Hepatocyte (in vitro differentiated cells): ENCODE measurements around the gene EXOSC6. TPM values are rescaled to one million over a fixed set of nuclear protein-coding genes. Genes with fewer than 3 reads are reported as not detected.
"Not testable (repeated sequence)": the region's sequence is repeated elsewhere in the genome, so short reads cannot be mapped to it uniquely, and the experiment has no call there.

Experiments used
- DNase-seq: peaks from one replicate; pipeline ENCODE4 v3.0.0-alpha.2; 2016; ENCODE audit warnings: low spot score
- H2AFZ ChIP-seq: fragments of 200-600 bp; sonication (generic); 2 replicates; pipeline ENCODE4 v1.6.0; 2016; ENCODE audit warnings: antibody characterized with exemption, mild to moderate bottlenecking
- H3K27ac ChIP-seq: fragments of 200-600 bp; sonication (generic); 2 replicates; pipeline ENCODE4 v1.5.1; 2016; ENCODE audit warnings: mild to moderate bottlenecking
- H3K27me3 ChIP-seq: fragments of 200-600 bp; sonication (generic); 2 replicates; pipeline ENCODE4 v1.6.1; 2016
- H3K36me3 ChIP-seq: fragments of 200-600 bp; sonication (generic); replicated peaks from 2 replicates; pipeline ENCODE4 v1.5.1; 2016; ENCODE audit warnings: low read depth; ENCODE audit not compliant: insufficient read depth
- H3K4me1 ChIP-seq: fragments of 200-600 bp; sonication (generic); 2 replicates; pipeline ENCODE4 v1.5.1; 2016; ENCODE audit warnings: mild to moderate bottlenecking, moderate library complexity; ENCODE audit not compliant: insufficient read depth
- H3K4me2 ChIP-seq: fragments of 200-600 bp; sonication (generic); 2 replicates; pipeline ENCODE4 v1.6.0; 2016
- H3K4me3 ChIP-seq: fragments of 200-600 bp; sonication (generic); 2 replicates; pipeline ENCODE4 v1.5.1; 2016; ENCODE audit warnings: mild to moderate bottlenecking
- H3K79me2 ChIP-seq: fragments of 200-600 bp; sonication (generic); 2 replicates; pipeline ENCODE4 v1.6.0; 2017; ENCODE audit warnings: mild to moderate bottlenecking
- H3K9me2 ChIP-seq: fragments of 200-600 bp; sonication (generic); replicated peaks from 2 replicates; pipeline ENCODE4 v1.6.0; 2017; ENCODE audit warnings: mild to moderate bottlenecking; ENCODE audit not compliant: insufficient read depth
- H3K9me3 ChIP-seq: fragments of 200-600 bp; sonication (generic); 2 replicates; pipeline ENCODE4 v1.5.1; 2016; ENCODE audit warnings: low read depth, mild to moderate bottlenecking
- H4K20me1 ChIP-seq: fragments of 200-600 bp; sonication (generic); 2 replicates; pipeline ENCODE4 v1.6.0; 2016; ENCODE audit warnings: mild to moderate bottlenecking; ENCODE audit not compliant: insufficient read depth, poor library complexity, severe bottlenecking
- CTCF ChIP-seq: fragments of 200-600 bp; sonication (generic); IDR thresholded peaks from 2 replicates; pipeline ENCODE4 v1.5.1; 2016; ENCODE audit warnings: antibody characterized with exemption, mild to moderate bottlenecking; ENCODE audit not compliant: poor library complexity
- EZH2 ChIP-seq: fragments of 200-600 bp; sonication (generic); IDR thresholded peaks from 2 replicates; pipeline ENCODE4 v1.6.1; 2016; ENCODE audit warnings: antibody characterized with exemption, mild to moderate bottlenecking, borderline replicate concordance
- EZH2phosphoT487 ChIP-seq: fragments of 200-600 bp; sonication (generic); IDR thresholded peaks from one replicate; pipeline ENCODE4 v1.6.1; 2018; ENCODE audit warnings: antibody characterized with exemption, mild to moderate bottlenecking, low read depth, moderate library complexity; ENCODE audit not compliant: unreplicated experiment, severe bottlenecking
- WGBS: methylation state at CpG from one replicate; pipeline ENCODE4 v1.1.6; 2016; ENCODE audit warnings: low lambda C conversion rate; ENCODE audit errors: missing lambda C conversion rate; 5-methylcytosine and 5-hydroxymethylcytosine counted together
- polyA plus RNA-seq: library from polyadenylated mRNA; unstranded; fragments of >200 nt; fragmentation: Nextera tagmentation; extraction: Ambion mirVana; gene quantifications from 2 replicates; pipeline ENCODE4 v1.2.1, GENCODE V29; 2016
- total RNA-seq: library from RNA; depleted of rRNA; stranded (reverse); fragments of >200 nt; gene quantifications from 2 replicates; pipeline ENCODE4 v1.2.3, GENCODE V29; 2014

The EXOSC6 gene
- total and polyA plus RNA-seq, 2 experiments from 2014 or later, result 21.4 to 28.7 TPM

GRCh38 chr16:70295634-70296033 lies 43.9 kb upstream of the EXOSC6 start:
- Histone ChIP-seq H3K36me3 (no peaks in the 10 kb centered on the region), H3K4me3 (no peak overlapping the region), H3K9me3 (no peaks in the 10 kb centered on the region), H2AFZ (no peak overlapping the region), H4K20me1 (no peaks in the 10 kb centered on the region), H3K27ac (no peak overlapping the region), H3K9me2 (no peaks in the 10 kb centered on the region), H3K27me3 (no peaks in the 10 kb centered on the region), H3K4me2 (no peak overlapping the region), H3K4me1 (peaks cover 4% of the 10 kb centered on the region), H3K79me2 (peaks cover 11% of the 10 kb centered on the region)
- no peak for TF ChIP-seq EZH2
- no peak for TF ChIP-seq EZH2phosphoT487
- no peak for TF ChIP-seq CTCF
- no peak for DNase-seq

- Histone ChIP-seq H3K9me2 (no peaks in the 10 kb centered on the region), H3K4me3 (no peak overlapping the region), H3K36me3 (no peaks in the 10 kb centered on the region), H3K27me3 (no peaks in the 10 kb centered on the region), H3K4me1 (peaks cover 9% of the 10 kb centered on the region), H3K79me2 (peaks cover 4% of the 10 kb centered on the region), H2AFZ (no peak overlapping the region), H3K27ac (no peak overlapping the region), H3K9me3 (no peaks in the 10 kb centered on the region), H4K20me1 (no peaks in the 10 kb centered on the region), H3K4me2 (no peak overlapping the region)
- no peak for DNase-seq
- TF ChIP-seq EZH2phosphoT487 (no peak), CTCF (no peak), EZH2 (no peak)
- 95% methylated on average over 28 of the region's 28 CpGs for WGBS
These were observed 42.8 kb upstream of the EXOSC6 start for GRCh38 chr16:70294385-70295025.

- not testable (repeated sequence) for H3K4me3 ChIP-seq, H2AFZ ChIP-seq, H3K27me3 ChIP-seq, H3K4me1 ChIP-seq, DNase-seq, H3K9me2 ChIP-seq, H3K27ac ChIP-seq, H3K9me3 ChIP-seq, H3K4me2 ChIP-seq, H3K36me3 ChIP-seq, H4K20me1 ChIP-seq
- WGBS, result 97% methylated on average over 11 of the region's 11 CpGs
- peaks cover 23% of the 10 kb centered on the region for H3K79me2 ChIP-seq
These were observed 40.4 kb upstream of the EXOSC6 start for GRCh38 chr16:70292148-70292547.

- Histone ChIP-seq H3K9me3 (no peaks in the 10 kb centered on the region), H3K27ac (no peak overlapping the region)
These were observed 39.3 kb upstream of the EXOSC6 start for GRCh38 chr16:70290949-70291519.

More at GRCh38 chr16:70290949-70291519, 39.3 kb upstream of the EXOSC6 start:
- Histone ChIP-seq H4K20me1 (peaks cover 10% of the 10 kb centered on the region), H3K4me1 (peaks cover 9% of the 10 kb centered on the region), H3K4me2 (no peak overlapping the region), H3K4me3 (no peak overlapping the region), H3K27me3 (no peaks in the 10 kb centered on the region), H3K79me2 (peaks cover 32% of the 10 kb centered on the region), H3K9me2 (no peaks in the 10 kb centered on the region), H2AFZ (no peak overlapping the region), H3K36me3 (no peaks in the 10 kb centered on the region)
- no peak for DNase-seq
- TF ChIP-seq CTCF (no peak), EZH2phosphoT487 (no peak), EZH2 (no peak)
